B cell (primary cell): ENCODE measurements around the gene SCFD1. TPM values are rescaled to one million over a fixed set of nuclear protein-coding genes. Genes with fewer than 3 reads are reported as not detected.

Source experiments
- ATAC-seq: fragments of 200-7000 bp; cut with Tn5 transposase; one replicate; pipeline ENCODE4 v1.10.0; 2021; ENCODE audit warnings: low read depth, mild to moderate bottlenecking, moderate number of reproducible peaks, moderate library complexity
- CTCF ChIA-PET: fragments of 350-600 bp; sonication (Branson Sonifier 250); formaldehyde crosslinking; loops from one replicate; lab custom pipeline; 2021; ENCODE audit warnings: antibody characterized with exemption, inconsistent platforms; lab: Charles Lee
- POLR2A ChIA-PET: fragments of 350-600 bp; sonication (Branson Sonifier 250); formaldehyde crosslinking; loops from one replicate; lab custom pipeline; 2021; ENCODE audit warnings: antibody characterized with exemption; lab: Charles Lee
- DNase-seq: peaks from one replicate; pipeline ENCODE4 v3.0.0; 2013
- H2AFZ ChIP-seq: 2 replicates; pipeline ENCODE4 v1.6.1; 2012; ENCODE audit warnings: mild to moderate bottlenecking, low read depth, low read length; ENCODE audit not compliant: insufficient read depth, poor library complexity, severe bottlenecking
- H3K27ac ChIP-seq, 2 donors: 1 replicate in 1 of 2; 2 replicates in 1 of 2; pipeline ENCODE4 v1.5.1; 2012 to 2013; ENCODE audit warnings: low read length in 2 of 2, mild to moderate bottlenecking in 2 of 2, moderate library complexity in 1 of 2
- H3K27me3 ChIP-seq, 4 experiments: fragments of 200-600 bp in 1 of 4; sonication (generic) in 1 of 4; replicated peaks in 1 of 4; 1 replicate in 2 of 4; 2 replicates in 2 of 4; pipeline versions ENCODE4 v1.6.1 to v1.7.0; 2013 to 2016; ENCODE audit warnings: low read length in 3 of 4, mild to moderate bottlenecking in 2 of 4, mixed read lengths in 1 of 4, moderate library complexity in 1 of 4; ENCODE audit not compliant: insufficient read depth in 4 of 4, control insufficient read depth in 3 of 4; ENCODE audit errors: control extremely low read depth in 1 of 4
- H3K36me3 ChIP-seq, 2 experiments: replicated peaks in 1 of 2; 1 replicate in 1 of 2; 2 replicates in 1 of 2; pipeline versions ENCODE4 v1.6.1 to v1.7.1; 2013; ENCODE audit warnings: low read length in 1 of 2; ENCODE audit not compliant: insufficient read depth in 2 of 2, control insufficient read depth in 1 of 2; ENCODE audit errors: control extremely low read depth in 1 of 2, extremely low read depth in 1 of 2
- H3K4me1 ChIP-seq, 2 donors: fragments of 200-600 bp in 1 of 2; sonication (generic) in 1 of 2; 1 replicate in 1 of 2; 2 replicates in 1 of 2; pipeline versions ENCODE4 v1.5.1 to v1.6.1; 2013 to 2017; ENCODE audit warnings: low read length in 2 of 2; ENCODE audit not compliant: control insufficient read depth in 2 of 2, insufficient read depth in 2 of 2
- H3K4me2 ChIP-seq: replicated peaks from 2 replicates; pipeline ENCODE3; 2012; ENCODE audit warnings: mild to moderate bottlenecking, low read depth, low read length; ENCODE audit not compliant: poor library complexity, severe bottlenecking
- H3K4me3 ChIP-seq, 5 experiments: fragments of 200-600 bp in 1 of 5; sonication (generic) in 1 of 5; 1 replicate in 3 of 5; 2 replicates in 2 of 5; pipeline versions ENCODE4 v1.5.1 to v1.7.0; 2011 to 2016; ENCODE audit warnings: low read length in 4 of 5, mild to moderate bottlenecking in 4 of 5, low read depth in 2 of 5, control low read depth in 1 of 5, moderate library complexity in 1 of 5; ENCODE audit not compliant: insufficient read depth in 1 of 5; ENCODE audit errors: control extremely low read depth in 1 of 5, extremely low read depth in 1 of 5
- H3K79me2 ChIP-seq: fragments of 200-600 bp; sonication (generic); one replicate; pipeline ENCODE4 v1.6.0; 2016; ENCODE audit warnings: low read length; ENCODE audit not compliant: control insufficient read depth, insufficient read depth
- H3K9ac ChIP-seq: fragments of 200-600 bp; sonication (generic); 2 replicates; pipeline ENCODE4 v1.6.1; 2017; ENCODE audit warnings: mild to moderate bottlenecking, low read length, moderate library complexity
- H3K9me3 ChIP-seq, 3 donors: one replicate each; pipeline versions ENCODE4 v1.6.1 to v1.7.1; 2013; ENCODE audit warnings: low read length in 2 of 3; ENCODE audit not compliant: control insufficient read depth in 2 of 3, insufficient read depth in 1 of 3; ENCODE audit errors: control extremely low read depth in 1 of 3
- H4K20me1 ChIP-seq: 2 replicates; pipeline ENCODE4 v1.6.0; 2012; ENCODE audit warnings: mild to moderate bottlenecking, low read length; ENCODE audit not compliant: insufficient read depth, control insufficient read depth, poor library complexity, severe bottlenecking
- H3K27ac Mint-ChIP-seq: one replicate; pipeline ENCODE4 v1.8.0; 2021; ENCODE audit warnings: mixed read lengths
- H3K27me3 Mint-ChIP-seq: one replicate; pipeline ENCODE4 v1.8.0; 2021; ENCODE audit warnings: mixed read lengths
- H3K4me1 Mint-ChIP-seq: one replicate; pipeline ENCODE4 v1.8.0; 2021; ENCODE audit warnings: mixed read lengths
- H3K4me3 Mint-ChIP-seq: one replicate; pipeline ENCODE4 v1.8.0; 2021; ENCODE audit warnings: mixed read lengths
- H3K9me3 Mint-ChIP-seq: one replicate; pipeline ENCODE4 v1.8.0; 2022; ENCODE audit warnings: mixed read lengths; ENCODE audit not compliant: insufficient read depth
- CTCF ChIP-seq: fragments of 200-600 bp; IDR thresholded peaks from one replicate; pipeline ENCODE4 v1.8.0; 2022; ENCODE audit warnings: antibody characterized with exemption, mild to moderate bottlenecking
- EZH2 ChIP-seq: IDR thresholded peaks from 2 replicates; pipeline ENCODE4 v1.6.1; 2012; ENCODE audit warnings: borderline replicate concordance, low read depth, mild to moderate bottlenecking, moderate library complexity, low read length; ENCODE audit not compliant: insufficient read depth, poor library complexity, severe bottlenecking
- WGBS: methylation state at CpG from one replicate; pipeline ENCODE4 v1.1.5; 2013; ENCODE audit warnings: missing lambda C conversion rate; ENCODE audit not compliant: insufficient coverage; 5-methylcytosine and 5-hydroxymethylcytosine counted together
- intact Hi-C: fragments of 100-400 bp; cut with micrococcal nuclease; formaldehyde crosslinking; loops from one replicate; pipeline ENCODE4 v1.10.0; 2022
- polyA plus RNA-seq: library from polyadenylated mRNA; depleted of rRNA; stranded (reverse); fragments of >200 nt; gene quantifications from 2 replicates; pipeline ENCODE4 v1.2.3, GENCODE V29; 2012
- total RNA-seq, 2 donors: library from RNA; stranded (reverse); fragments of 120-200 nt in 1 of 2; gene quantifications; 1 replicate in 1 of 2; 2 replicates in 1 of 2; pipeline versions ENCODE4 v1.2.3 to v1.2.4, GENCODE V29; 2013 to 2022

The SCFD1 gene
- total and polyA plus RNA-seq, 2 donors (not counting 1 experiment from before 2014, with no cell fraction given): 23.1 to 73.0 TPM

GRCh38 chr14:30658645-30659044 is 36.5 kb downstream of the SCFD1 start:
- no peaks in the 10 kb centered on the region for H4K20me1 ChIP-seq
- H3K27me3 ChIP-seq: no peaks in the 10 kb centered on the region
- intact Hi-C loops: no loop called here
- peaks cover 20 to 47% of the 10 kb centered on the region in 2 experiments for H3K36me3 ChIP-seq
- ChIA-PET POLR2A (interaction anchor here (0.5 kb wide), 1 partner anchor 540 kb away, joined by 5 read pairs; no protein-coding TSS in a partner anchor), CTCF (interaction anchor here (1.7 kb wide), 1 partner anchor 248 kb away, joined by 14 read pairs; no protein-coding TSS in a partner anchor)
- no CpG with 5 or more reads among the region's 3 CpGs for WGBS
- TF ChIP-seq EZH2 (no peak), CTCF (no peak)
- H3K9me3 ChIP-seq: peaks cover 0 to 2% (median 0%) of the 10 kb centered on the region in 3 donors
- Mint-ChIP-seq H3K9me3 (no peaks in the 10 kb centered on the region), H3K27me3 (no peaks in the 10 kb centered on the region), H3K4me3 (no peak overlapping the region), H3K27ac (no peak overlapping the region), H3K4me1 (no peaks in the 10 kb centered on the region)
- no peak overlapping the region for H3K27ac ChIP-seq
- no peak overlapping the region for H3K4me2 ChIP-seq
- DNase-seq: no peak
- no peak overlapping the region for H3K4me3 ChIP-seq
- H3K9ac ChIP-seq: no peak overlapping the region
- H3K79me2 ChIP-seq: no peaks in the 10 kb centered on the region
- H2AFZ ChIP-seq: no peak overlapping the region
- ATAC-seq: no peak
- no peaks in the 10 kb centered on the region for H3K4me1 ChIP-seq

GRCh38 chr14:30669594-30669993 is 47.5 kb downstream of the SCFD1 start:
- Histone ChIP-seq H3K9ac (no peak overlapping the region), H2AFZ (no peak overlapping the region), H3K9me3 (no peaks in the 10 kb centered on the region), H4K20me1 (no peaks in the 10 kb centered on the region), H3K36me3 (peaks cover 10 to 14% of the 10 kb centered on the region in 2 experiments), H3K79me2 (no peaks in the 10 kb centered on the region), H3K4me3 (no peak overlapping the region), H3K4me2 (no peak overlapping the region), H3K27me3 (no peaks in the 10 kb centered on the region), H3K4me1 (no peaks in the 10 kb centered on the region), H3K27ac (no peak overlapping the region)
- H3K9me3 Mint-ChIP-seq: no peaks in the 10 kb centered on the region
- POLR2A ChIA-PET: no interaction called here
- CTCF ChIA-PET: interaction anchor here (0.7 kb wide), 1 partner anchor 14 kb away, joined by 3 read pairs; no protein-coding TSS in a partner anchor
- no peaks in the 10 kb centered on the region for H3K27me3 Mint-ChIP-seq
- DNase-seq: no peak
- TF ChIP-seq EZH2 (no peak), CTCF (no peak)
- no peak for ATAC-seq
- intact Hi-C loops: no loop called here
- H3K4me3 Mint-ChIP-seq: no peak overlapping the region
- H3K4me1 Mint-ChIP-seq: no peaks in the 10 kb centered on the region
- H3K27ac Mint-ChIP-seq: no peak overlapping the region
